ENCODE results near the gene FGF7.

GRCh38 chr15:49415638-49416037, 7.4 kb upstream of the FGF7 start:
- TF ChIP-seq CTCF (IDR thresholded peaks at IDR 0.05; ENCODE audit: low read length) (no peak), EZH2 (optimal IDR thresholded peaks at IDR 0.05; ENCODE audit: low read depth, low read length) (no peak)

Measured in MM.1S (cell line).